NCI-H1417 (cell line): ENCODE measurements around the gene MRPL19.

Source experiments
- DNase-seq, 3 experiments: peaks; one replicate each; lab custom pipeline; 2025; lab: John Stamatoyannopoulos, UW

Gene MRPL19

DNA sequence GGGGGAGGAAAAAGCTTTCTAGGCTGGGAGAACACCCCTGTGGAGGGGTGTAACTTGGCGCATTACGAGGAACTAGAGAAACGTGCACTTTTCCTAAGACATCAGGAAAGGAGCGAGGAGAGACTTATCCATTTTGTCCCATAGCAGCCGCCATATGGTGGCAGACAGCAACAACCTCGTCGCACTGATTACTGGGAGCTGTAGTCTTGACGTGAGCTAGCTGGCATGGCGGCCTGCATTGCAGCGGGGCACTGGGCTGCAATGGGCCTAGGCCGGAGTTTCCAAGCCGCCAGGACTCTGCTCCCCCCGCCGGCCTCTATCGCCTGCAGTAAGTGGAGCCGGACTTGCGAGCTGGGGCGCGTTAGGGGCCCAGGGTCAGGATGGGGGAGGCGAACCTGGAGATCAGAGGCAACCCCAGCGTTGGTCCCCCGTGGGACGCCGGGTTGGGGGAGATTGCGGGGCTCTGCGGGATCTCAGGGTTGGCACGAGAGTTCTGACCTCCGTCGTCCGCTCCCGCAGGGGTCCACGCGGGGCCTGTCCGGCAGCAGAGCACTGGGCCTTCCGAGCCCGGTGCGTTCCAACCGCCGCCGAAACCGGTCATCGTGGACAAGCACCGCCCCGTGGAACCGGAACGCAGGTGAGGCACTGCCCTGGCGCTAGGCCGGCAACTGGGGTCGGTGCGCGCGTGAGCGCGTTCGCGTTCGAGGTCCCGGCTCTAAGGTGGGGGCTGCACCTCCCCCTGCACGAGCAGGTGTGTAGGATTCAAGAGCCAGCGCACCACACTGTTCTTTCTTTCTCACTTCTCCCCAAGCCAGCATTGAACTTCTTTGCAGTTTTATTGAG, at the start of gene MRPL19:
Gene MRPL19 (plus strand): TSS at position 201 of the 843 bp plus-strand sequence. CDS start 25 bp downstream, at position 226.
- DNase-seq = peak; percentile 69 to 96 (median 93)

GRCh38 chr2:75596784-75597183, 49.8 kb upstream of the MRPL19 start:
- no peak for DNase-seq

DNA sequence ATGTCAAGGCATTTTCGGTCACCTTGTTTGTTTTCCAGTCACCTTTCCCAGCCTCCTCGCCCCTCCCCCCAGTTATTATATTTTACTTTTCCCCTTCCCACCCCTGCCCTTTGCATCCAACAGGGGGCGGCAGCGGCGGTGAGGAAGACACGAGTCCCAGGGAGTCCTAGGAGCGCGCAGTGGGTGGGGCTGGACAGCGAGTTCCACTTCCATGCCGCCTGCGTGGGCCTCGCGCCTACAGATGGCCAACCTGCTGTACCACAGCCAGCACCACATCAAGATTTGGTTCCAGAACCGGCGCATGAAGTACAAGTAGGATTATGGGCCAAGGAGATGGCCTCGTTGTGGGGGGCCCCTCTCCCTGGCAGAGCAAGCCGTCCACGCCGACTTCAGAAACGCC, 48.6 kb upstream of the MRPL19 start:
- DNase-seq = no peak

DNA sequence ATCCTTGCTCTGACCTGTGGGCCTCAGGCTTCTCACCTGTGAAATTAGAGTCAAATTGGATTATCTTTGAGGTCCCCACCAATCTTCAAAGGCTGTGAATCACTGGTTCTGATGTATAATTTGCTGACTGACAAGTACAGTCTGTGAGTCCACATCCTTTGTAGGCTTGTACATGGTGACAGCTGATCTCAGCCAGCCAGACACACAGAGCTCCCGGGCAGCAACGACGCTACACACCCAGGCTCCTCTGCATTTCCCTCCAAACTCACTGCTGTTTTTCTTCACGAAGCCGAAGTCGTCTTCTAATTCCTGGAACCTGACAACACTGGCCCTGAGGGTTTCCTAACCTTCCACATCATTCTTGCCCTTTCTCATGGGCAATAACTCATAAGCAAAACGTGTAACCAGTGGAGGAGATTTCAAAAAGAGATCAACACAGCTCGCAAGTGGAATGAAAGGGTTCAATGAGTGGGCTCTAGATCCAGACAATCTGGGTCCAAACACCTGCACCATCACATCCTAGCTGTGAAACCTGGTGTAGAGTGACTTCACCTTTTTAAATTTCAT, 47.9 kb upstream of the MRPL19 start:
- no peak for DNase-seq

DNA sequence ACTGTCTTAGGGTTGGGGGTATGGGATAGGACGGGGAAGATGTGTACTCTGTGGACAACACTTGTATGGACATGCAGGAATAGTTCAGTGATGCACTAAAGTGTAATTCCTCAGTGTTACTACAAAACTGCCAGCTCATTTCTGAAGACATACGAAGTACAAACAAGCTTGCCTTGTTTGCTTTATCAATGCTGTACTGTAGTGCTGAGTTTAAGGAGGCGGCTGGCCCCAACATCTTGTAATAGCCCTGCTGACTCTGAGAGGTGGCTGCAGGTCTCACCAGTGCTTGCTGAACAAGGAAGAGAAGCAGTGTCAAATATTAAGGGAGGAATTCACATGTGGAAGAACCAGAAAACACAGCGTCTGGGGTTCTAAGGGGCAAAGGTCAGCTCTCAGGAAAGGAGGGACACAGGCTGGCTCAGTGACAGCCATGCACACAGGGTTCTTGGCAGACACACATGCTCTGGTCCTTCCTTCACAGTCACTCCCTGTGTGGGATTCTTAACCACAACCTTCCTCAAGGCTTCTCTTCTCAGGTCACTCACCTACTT, 46.0 kb upstream of the MRPL19 start:
- DNase-seq = no peak

DNA sequence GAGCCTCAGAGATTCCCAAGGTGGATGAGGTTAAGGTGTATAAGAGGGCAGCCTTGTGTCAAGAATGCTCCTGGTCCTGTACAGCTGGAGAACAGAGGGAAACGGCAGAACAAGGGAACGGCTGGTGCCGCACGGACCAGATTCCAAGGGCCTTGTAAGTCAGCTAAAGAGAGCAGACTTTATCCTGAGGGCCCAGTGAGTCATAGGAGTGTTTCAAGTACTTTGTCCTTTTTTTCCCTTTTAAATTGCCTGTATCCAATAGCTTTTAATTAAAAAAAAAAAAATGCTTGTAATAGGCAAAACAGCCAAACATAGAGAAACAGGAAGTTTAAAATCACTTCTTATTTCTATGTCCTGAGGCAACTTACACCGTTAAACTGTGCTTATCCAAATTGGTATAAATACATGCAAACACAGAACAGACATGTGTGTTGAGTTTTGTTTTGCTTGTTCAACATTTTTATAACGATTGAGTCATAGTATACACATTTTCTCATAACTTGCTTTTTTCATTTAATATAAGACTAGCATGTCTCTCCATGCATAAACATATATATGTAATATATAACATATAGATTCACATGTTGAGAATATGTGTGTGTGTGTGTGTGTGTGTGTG, 43.8 kb upstream of the MRPL19 start:
- peak in 1 of 3 experiments; percentile 28 for DNase-seq

GRCh38 chr2:75603477-75603876, 43.1 kb upstream of the MRPL19 start:
- DNase-seq = no peak

DNA sequence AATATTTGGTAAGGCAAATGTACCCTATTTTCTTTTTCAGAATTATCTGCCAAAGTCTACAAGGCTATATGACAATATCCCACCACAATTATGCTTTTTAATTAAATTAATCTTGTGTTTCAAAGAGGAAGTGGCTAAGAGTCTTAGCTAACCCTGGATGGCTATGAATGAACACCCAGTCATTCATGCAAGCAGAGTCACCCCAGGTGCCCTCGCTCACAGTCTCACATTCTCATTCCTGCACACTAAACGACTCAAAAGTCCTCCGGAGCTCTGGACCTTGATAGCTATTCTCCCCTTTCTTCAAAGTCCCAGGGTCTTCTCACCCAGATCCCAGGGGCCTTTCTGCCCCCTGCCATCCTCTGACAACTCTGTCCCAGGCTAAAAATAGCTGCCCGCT, 42.1 kb upstream of the MRPL19 start:
- DNase-seq = no peak

- peak in 1 of 3 experiments; percentile 15 for DNase-seq
Observed at GRCh38 chr2:75605770-75606529, 40.6 kb upstream of the MRPL19 start.

- no peak for DNase-seq
Observed at GRCh38 chr2:75606761-75607399, 39.7 kb upstream of the MRPL19 start.

DNA sequence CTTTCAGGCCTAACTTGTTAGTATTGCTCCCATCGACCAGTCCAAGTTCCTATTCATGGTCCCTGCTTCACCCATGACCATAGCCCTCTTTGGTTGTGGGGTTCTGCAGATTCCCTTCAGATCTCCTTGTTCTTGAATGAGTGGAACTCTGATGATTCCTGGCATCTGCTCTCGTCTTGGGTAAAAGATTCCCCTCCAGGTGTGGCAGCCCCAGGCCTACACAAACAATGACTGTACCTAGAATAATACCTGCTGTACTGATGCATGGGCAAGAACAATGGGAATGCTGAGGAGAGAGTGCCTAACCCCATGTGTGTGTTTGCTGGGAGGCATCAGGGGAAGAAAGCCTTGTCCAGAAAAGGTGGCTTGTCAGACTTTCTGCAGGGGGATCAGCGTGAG, 39.2 kb upstream of the MRPL19 start:
- peak in 1 of 3 experiments; percentile 30 for DNase-seq

GRCh38 chr2:75607988-75608683, 38.4 kb upstream of the MRPL19 start:
- no peak for DNase-seq

- DNase-seq = peak; percentile 29 to 86 (median 73)
Observed at GRCh38 chr2:75608684-75609333, 37.8 kb upstream of the MRPL19 start.

DNA sequence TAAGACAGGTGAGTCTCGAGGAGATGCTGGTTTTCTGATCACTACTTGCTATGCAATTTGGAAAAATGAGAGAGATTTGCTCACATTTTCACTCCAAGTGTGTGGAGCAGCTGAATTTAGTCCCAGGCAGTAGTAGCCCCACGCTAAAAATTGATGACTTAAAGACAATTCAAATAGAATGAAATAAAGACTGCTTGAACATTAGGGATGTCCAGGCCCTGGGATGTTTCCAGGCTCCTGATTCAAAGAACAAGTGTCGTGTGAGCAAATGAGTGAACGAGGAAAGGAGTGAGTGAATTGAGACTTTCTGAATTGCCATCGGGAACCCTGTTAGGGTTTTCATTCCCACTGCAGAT, 37.3 kb upstream of the MRPL19 start:
- DNase-seq = no peak

- no peak for DNase-seq
Observed at GRCh38 chr2:75609937-75610508, 36.6 kb upstream of the MRPL19 start.

GRCh38 chr2:75610671-75611070, 35.9 kb upstream of the MRPL19 start:
- no peak for DNase-seq

- DNase-seq = no peak
Observed at GRCh38 chr2:75612108-75612861, 34.3 kb upstream of the MRPL19 start.

GRCh38 chr2:75612862-75613243, 33.7 kb upstream of the MRPL19 start:
- DNase-seq = no peak

DNA sequence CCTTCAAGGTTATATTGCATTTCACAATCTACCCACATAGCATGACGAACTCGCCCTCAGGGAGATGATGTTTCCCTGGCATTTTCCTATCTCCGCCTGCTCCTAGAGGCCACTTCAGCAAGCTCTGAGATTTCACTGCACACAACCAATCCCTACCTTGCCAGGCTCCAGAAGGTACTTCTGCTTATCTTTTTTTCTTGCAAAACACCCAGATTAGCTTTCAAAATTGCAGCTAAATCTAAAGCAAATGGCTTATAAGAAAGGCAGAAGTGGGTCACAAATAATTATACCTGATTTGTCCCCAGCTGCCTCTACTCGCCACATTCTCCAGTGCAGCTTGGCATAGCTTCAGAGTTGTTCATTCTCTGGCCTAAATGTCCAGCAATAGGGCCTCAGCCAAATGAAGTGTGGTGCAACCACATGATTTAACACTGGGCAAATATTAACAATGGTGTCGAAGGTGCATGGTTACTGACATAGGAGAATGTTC, 32.4 kb upstream of the MRPL19 start:
- no peak for DNase-seq
